HG02571 (cell line): ENCODE results near the gene NPHS2.
"Not testable (repeated sequence)": the region's sequence is repeated elsewhere in the genome, so short reads cannot be mapped to it uniquely, and the experiment has no call there.

ENCODE experiments used
- ATAC-seq: cut with Tn5 transposase; IDR thresholded peaks from one replicate; pipeline ENCODE4 v1.9.1; 2021; ENCODE audit warnings: mild to moderate bottlenecking, moderate library complexity; ENCODE audit not compliant: unreplicated experiment

The NPHS2 gene

DNA sequence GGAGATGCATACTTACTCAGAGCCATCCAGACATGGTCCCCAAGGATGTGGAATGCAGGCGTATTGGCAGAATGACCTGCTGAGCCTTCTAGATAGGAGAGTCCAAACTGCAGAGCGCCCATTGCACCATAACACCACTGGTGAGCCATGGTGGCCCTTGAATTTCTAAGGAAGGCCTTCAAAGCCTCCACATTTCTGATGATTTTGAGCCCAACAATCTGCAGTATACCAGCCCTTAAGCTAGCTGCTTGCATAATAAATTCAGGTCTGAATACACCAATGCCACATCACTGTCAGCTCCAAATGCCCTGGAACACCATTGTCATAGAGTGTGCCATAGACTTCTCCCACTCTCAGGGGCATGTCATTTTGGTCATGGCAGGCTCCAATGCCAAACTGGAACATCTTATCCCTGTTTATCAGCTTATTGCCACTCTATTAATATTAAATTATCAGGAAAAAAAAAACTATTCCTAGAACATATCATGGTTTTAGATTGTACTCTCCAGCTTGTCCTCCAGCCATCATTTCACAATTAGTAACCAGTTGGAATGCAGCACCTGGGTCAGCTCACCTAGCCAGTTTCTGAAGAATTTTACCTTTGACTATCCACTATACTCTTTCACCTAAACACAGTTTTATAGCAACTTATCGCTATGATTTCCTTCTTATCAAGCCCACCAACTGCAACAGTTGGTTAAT is 26.9 kb downstream of the NPHS2 start:
- ATAC-seq: no peak

DNA sequence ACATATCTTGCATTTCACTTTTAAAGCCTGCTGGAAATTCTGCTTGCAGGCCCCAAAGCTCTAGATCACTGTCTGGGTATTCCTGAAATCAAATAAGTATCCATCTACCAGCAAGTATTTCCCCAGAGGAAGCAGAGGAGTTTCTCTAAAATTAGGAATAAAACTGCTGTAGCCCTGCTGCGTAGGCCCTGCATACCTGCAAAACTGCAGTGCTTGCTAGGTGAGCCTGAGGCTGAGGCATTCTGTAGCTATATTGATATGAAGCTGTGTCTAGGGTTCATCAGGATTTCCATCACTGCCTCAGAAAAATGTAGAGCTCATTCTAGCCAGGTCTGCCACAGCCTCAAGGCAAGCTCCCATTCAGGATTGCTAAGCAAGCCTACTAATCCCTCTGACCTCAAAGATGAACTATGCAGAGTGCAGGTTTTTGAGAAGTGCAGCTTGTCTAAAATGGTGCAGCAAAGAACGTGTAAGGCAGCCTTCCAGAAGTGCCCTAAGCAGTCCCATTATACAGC is 28.7 kb downstream of the NPHS2 start:
- ATAC-seq: no peak

DNA sequence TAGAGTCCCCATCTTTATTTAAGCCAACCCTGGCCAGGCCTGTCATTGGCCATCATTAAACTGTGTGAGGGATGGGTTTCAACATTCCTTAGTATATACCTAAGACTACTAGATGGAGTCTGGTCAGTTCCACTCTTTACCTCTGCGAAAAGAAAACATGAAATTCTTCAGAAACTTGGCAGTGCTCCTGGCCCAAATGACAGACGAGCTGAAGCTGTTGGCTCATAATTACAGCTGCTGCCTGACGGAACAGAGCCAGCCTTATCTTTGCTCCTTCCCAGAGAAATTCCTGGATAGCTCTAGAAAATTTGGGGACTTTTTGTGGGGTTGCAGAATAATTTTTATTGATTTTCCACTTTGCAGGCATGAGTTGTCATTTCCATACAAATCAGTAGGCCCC is 30.4 kb downstream of the NPHS2 start:
- ATAC-seq: no peak

DNA sequence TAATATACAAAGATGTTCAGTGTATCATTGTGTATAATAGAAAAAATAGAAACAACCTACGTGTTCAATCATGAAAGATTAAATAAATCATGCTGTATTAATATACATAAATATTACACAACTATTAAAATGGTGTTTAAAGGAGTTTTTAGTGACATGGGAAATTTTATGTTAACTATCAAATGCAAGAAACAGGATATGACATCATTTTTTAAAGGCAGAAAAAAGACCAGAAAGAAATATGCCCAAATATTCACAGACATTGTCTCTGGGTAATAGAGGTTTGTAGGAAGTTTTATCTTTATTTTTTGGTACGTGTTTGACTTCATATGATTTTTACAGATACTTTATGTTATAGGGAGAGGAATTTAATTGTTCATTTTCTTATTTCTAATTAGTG is 34.0 kb downstream of the NPHS2 start:
- no peak for ATAC-seq

DNA sequence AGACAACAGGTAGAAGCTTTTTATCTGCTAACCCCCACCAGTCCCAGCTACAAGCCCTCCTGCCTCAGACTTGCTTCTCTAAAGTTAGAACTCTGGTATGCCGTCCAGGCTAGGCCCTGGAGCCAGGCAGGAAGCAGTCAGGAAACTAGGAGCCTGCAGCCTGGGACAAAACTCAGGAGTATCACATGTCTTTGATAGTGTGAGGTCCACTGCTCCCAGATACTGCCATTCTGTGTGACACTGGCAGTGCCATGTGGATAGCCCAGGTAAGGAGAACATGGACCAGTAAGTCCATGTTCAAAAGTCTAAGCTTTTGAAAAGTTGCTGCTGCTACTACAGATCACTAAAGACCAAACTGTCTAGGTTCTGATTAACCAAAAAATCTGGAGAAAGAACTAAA is 45.4 kb downstream of the NPHS2 start:
- ATAC-seq: no peak

DNA sequence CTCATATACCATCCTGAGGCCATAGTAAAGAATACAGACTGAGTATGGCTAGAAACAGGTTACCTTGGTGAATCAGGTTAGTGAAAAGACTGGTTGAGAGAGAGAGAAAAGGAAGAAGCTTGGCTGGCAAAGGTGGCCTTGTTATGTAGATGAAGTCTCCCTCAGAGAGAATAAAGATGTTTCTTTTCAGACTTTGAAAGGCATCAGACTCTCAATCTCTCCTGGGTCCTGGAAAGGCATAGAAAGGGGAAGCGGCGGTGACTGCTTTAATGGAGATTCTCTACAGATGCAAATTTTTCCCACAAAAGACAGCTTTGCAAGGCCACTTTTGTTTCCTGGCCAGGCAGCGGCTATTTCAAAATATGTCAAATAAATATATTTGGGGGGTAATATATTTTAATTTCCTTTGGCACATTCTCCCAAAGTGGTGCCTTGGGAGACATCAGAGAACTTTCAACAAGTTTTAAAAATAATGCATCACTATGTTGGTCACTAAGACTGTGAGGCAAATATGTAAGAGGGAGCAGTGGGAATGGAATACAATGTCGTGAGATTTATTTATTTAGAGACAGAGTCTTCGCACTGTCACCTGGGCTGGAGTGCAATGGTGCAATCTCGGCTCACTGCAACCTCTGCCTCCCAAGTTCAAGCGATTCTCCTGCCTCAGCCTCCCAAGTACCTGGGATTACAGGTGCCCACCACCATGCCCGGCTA is 46.1 kb downstream of the NPHS2 start:
- ATAC-seq: no peak

DNA sequence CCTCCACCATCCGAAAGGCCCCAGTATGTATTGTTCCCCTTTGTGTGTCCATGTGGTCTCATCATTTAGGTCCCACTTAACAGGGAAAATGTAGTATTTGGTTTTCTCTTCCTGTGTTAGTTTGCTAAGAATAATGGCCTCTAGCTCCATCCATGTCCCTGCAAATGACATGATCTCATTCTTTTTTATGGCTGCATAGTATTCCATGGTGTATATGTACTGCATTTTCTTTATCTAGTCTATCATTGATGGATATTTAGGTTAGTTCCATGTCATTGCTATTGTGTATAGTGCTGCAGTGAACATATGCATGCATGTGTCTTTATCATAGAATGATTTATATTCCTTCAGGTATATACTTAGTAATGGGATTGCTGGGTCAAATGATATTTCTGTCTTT is 57.2 kb downstream of the NPHS2 start:
- ATAC-seq: not testable (repeated sequence)

DNA sequence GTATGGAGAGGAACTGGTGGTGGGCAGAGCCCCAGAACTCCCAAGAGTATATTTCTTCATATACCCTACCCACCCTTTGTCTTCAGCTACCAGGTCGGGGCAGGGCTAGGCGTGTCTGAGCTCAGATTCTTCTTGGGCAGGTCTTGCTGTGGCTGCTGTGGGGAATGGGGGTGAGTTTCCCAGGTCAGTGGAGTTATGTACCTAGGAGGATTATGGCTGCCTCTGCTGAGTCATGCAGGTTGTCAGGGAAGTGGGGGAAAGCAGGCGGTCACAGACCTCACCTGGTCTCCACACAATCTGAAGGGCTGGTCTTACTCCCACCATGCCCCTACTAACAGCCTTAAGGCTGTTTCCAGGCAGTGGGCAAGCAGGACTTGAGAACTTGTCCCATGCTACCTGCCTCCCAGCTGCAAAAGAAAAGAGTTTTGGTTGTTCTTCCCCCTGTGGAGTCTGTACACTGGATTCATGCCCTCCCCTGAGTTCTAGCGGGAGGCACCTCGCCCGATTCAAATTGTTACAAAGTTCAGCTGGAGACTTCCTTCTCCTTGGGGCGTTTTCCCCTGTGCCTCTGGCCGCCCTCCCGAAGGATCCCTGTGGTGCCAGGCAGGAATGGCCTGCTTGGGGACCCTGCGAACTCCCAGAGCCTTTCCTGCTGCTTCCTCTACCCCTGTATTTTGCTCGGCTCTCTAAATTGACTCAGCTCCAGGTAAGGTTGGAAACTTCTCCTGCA is 58.6 kb downstream of the NPHS2 start:
- no peak for ATAC-seq

DNA sequence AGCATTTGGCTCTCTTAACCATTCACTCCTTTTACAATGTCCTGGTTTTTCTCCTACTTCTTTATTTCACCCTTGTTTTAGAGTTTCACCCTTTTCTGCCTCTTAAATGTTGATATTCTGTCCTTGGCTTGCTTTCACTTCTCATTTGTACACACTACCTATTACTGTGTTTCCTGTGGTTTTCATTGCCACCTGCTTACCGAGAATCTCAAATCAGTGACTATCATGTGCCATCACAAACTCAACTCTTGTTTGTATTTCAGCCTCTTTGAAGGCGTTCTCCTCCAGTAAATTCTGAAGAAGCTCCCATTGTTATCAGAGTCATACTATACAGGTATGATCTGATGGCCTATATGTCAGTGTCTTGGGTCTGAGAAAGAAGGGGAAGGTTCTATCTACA is 65.7 kb downstream of the NPHS2 start:
- no peak for ATAC-seq

DNA sequence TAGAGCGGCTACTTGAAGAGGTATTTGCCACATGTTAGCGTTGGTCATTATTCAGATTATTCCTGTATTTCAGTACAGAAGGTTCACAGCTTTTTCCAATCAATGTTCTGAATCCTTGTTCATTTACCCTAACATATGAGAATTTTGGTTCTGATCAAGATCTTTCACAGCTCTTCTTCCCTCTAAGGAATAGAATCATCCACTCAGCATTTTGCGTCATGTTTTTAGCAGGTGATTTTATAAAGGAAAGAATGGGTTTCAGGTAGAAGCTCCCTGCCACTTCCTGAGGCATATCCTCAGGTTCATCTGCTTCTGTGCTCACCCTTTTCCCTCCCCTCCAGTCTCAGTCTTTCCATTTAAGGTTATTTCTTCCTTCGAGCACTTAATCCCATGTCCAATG is 66.4 kb downstream of the NPHS2 start:
- no peak for ATAC-seq

DNA sequence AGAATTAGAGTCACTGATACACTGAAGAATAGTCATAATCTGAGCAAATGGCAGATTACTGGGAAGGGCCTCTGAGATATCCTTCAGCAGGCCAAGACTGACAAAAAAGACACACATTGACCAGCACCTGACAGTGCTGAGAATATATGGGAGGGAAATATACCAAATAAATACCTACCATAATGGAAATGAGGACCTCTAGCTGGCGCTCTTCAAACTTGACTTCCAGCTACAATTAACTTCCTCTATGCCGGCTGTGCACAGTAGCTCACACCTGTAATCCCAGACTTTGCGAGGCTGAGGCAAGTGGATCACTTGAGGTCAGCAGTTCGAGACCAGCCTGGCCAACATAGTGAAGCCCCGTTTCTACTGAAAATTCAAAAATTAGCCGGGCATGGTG is 69.5 kb downstream of the NPHS2 start:
- no peak for ATAC-seq
